Inferior parietal cortex (tissue), 1 donor: ENCODE data around the gene ZBTB49.
"Not testable (repeated sequence)": the region's sequence is repeated elsewhere in the genome, so short reads cannot be mapped to it uniquely, and the experiment has no call there.

Experiments
- DNase-seq: peaks from one replicate; pipeline ENCODE4 v3.0.0-alpha.2; 2016; ENCODE audit errors: extremely low spot score

Gene ZBTB49, protein sequence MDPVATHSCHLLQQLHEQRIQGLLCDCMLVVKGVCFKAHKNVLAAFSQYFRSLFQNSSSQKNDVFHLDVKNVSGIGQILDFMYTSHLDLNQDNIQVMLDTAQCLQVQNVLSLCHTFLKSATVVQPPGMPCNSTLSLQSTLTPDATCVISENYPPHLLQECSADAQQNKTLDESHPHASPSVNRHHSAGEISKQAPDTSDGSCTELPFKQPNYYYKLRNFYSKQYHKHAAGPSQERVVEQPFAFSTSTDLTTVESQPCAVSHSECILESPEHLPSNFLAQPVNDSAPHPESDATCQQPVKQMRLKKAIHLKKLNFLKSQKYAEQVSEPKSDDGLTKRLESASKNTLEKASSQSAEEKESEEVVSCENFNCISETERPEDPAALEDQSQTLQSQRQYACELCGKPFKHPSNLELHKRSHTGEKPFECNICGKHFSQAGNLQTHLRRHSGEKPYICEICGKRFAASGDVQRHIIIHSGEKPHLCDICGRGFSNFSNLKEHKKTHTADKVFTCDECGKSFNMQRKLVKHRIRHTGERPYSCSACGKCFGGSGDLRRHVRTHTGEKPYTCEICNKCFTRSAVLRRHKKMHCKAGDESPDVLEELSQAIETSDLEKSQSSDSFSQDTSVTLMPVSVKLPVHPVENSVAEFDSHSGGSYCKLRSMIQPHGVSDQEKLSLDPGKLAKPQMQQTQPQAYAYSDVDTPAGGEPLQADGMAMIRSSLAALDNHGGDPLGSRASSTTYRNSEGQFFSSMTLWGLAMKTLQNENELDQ

DNA sequence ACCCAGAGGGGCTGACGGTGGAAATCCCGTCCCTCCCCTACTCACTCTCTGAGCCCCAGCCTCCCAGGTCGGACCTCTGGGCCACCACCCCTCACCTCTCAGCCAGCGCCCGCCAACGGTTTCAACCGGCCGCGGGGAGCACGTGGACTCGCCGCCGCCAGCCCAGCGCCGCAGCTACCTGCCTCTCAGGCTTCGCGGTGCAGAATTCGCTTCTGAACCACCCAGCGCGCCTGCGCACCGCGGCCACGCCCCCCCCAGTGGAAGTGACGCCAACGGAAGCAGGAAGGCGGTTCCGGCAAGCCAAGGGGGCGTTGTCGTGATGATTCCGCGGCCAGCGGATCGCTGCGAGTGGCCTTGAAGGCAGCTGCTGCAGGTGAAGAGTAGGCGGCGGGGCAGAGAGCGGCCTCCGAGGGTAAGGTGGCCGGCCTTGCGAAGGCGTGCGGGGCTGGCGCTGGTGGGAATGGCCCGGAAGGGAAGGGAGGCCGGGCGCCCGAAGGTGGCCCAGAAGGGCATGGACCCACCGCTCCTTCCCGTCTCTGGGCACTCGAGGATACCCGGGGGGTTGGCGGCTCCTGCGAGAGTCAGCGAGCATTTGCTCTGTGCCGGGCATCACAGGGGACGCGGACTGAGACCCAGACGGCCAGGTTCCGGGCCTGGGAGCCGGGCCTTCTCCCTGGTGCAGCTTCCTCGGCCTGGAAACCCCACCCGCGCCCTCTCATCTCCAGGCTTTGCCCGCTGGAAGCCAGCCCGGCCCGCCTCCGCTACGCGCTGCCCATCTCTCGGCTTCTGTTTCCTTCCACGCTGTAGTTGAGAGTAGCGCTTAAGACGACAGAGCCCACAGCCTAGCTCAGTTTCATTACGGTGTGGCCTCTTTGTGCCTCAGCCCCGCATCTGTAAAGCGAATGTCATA lies at the start of gene ZBTB49, which contains the start of gene LYAR:
TSS of gene ZBTB49 (plus strand) at position 311 of the 910 bp plus-strand sequence. CDS start 9,695 bp downstream, outside the sequence.
TSS of gene LYAR (minus strand) at position 214 of the 910 bp plus-strand sequence. CDS start 6,412 bp downstream, outside the sequence.
- DNase-seq: peak; percentile 94

DNA sequence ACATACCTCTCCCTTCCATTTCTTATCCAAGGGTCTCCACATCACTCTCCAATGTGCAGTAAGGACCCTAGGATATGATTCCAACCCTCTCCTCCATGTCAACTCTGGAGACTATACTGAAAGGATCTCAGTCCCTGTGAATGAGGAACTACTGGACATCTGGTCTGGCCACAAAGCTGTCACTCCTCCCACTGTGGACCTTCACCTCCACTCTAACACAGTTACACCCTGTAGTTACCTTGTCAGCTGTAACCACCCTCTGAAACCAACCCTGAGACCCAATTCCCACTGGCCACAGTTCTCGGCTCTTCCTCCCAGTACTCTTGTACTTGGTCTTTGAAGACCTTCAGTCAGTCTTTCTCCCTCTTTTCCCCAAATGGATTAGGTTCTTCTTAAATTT lies 44.9 kb upstream of the ZBTB49 start:
- no peak for DNase-seq

DNA sequence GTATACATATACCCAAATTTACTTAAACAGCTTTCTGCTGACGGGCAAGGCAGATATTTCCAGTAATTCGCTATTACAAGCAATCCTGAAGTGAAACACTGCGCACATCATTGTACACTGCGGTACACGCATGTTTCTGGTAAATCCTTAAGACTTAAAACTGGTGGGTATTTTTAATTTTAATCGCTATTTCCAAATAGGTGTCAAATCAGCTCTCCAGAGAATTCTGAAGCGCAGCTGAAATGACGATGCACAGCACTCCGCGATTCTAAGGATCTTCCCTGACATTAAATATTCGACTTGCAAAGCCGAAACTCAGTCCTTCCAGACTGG lies 42.4 kb upstream of the ZBTB49 start:
- no peak for DNase-seq

DNA sequence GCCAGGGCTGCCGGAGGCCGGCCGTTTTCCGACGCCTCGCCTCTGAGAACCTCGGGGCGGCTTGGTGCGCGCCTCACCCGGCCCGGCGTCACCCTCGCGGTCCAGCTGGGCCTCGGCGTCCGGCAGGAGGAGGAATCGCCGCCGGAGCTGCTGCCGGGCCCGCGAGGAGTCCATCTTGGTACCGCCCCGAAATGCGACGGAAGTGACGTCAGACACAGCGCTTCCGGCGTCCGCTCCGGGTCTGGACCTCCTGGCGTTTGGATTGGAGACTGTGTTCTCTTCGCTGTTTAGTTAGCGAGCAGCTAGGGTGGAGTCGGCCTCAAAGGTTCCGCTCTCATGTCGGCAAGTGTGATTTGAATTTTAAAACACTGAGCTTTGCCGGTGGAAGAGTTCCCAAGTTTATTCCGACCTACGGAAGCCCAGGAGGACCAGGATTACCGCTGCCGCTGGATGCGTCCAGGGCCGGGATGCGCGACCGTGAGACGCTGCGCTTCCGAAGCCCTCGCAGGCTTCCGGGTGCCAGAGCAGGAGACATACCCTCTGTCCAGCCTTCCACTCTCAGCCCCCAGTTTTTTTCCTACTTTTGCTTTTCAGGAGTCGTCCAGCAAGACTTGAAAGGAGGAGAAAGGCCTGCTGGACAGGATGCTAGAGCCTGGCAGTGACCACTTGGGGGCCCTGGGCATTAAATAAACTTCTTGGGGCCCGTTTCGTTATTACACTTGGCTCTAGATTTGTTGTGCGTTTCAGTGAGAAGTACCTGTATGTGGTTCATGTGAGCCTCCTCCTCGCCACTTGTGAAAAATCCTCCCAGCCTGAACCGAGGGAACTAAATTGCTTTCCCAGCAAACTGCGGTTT lies 41.8 kb upstream of the ZBTB49 start, which contains the start of gene TMEM128:
TSS of gene TMEM128 (minus strand) at position 195 of the 856 bp plus-strand sequence. CDS start at position 174, 21 bp downstream.
- DNase-seq: peak; percentile 98

DNA sequence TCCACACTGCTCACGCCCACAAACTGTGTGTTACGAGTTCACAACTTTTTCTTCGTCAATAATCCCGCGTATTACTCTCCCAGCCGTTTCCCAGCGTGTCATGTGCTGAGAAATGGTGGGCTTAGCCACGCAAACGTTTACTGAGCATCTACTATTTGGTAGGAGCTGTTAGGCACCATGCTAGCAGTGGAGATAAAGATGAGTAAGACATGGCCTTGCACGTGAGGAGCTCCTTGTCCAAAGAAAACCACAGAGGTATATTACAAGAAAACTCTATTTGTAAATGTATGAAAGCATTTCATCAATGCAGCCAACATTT lies 41.2 kb upstream of the ZBTB49 start:
- DNase-seq: no peak

DNA sequence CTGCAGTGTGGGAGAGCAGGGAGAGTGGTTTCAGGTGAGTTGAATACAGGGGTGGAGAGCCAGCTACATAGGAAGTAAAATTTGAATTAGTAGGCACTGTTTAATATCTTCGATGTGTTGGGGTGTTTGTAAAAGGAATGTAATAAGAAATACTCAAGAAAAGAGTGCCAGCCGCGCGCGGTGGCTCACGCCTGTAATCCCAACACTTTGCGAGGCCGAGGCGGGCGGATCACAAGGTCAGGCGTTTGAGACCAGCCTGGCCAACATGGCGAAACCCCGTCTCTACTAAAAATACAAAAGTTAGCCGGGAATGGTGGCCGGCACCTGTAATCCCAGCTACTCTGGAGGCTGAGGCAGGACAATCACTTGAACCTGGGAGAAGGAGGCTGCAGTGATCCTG lies 40.7 kb upstream of the ZBTB49 start:
- DNase-seq: not testable (repeated sequence)

DNA sequence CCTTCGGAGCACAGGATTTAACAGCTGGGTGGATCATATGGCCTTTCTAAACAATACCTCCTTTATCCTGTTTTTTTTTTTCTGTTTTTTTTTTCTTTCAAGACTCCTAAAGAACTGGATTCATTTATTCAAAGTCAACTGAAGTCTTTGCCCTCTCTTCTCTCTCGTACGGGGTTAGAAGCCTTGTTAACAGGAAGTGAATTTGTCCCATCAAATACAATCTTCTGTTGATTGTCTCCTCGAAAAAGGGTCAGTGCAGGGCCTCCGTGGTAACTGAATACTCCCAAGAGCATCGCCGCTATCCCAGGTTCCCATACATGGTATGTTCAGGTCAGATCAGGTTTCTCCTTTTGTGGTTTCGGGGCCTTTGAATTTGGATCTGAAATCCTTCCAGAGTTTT lies 40.2 kb upstream of the ZBTB49 start:
- no peak for DNase-seq

DNA sequence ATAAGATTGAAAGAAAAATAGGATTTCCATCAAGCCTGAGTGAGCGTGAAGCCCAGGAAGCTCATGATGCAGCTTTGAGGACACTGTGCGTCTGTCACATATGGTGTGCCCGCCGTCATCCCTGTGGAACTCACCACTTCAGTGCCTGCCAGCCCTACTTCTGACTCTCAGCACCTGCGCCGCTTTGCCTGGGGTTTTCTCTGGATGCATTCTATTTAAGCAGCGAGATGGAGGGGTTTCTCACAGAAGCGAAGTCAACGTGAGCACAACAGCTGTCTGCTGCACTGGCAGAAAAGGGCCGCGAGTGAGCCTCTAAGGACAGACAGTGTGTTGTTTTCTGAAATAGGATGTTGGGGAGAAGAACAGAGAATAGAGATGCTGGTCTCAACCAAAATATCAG lies 35.9 kb upstream of the ZBTB49 start:
- no peak for DNase-seq

DNA sequence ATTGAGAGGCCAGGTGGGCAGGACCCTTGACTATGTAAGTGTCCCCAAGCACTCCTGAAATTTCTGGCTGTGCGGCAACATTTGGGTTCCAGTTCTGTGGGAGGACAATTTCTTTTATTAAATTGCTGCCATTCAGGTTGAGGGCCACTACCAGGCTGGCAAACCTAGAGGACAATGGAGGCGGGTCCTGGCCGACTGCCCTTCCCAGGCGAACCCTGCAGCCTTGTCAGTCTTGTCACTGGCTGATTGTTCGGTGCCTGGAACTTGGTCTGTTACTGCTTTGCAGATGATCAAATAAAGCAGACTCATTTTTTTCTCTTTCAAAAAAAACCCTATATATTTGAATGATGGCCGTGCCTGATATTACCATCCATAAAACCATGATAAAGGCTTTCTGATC lies 35.4 kb upstream of the ZBTB49 start:
- DNase-seq: peak; percentile 62

DNA sequence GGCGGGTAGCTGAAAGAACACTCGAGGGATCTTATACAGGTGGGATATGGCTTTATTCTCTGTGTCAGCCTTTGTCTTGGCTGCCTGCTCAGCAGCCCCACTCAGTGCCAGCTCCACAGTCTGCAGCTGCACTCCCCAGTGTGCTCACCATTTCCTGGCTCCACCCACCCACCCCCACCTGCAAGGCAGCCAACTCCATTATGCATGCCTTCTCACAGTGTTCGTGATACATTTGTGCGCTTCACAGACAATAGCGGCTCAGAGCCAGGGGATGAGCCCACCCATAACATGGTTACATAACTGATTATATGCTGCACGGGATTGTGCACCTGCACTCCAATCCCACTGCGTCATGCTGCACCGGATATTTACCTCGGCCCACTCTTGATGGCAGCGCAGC lies 33.3 kb upstream of the ZBTB49 start:
- no peak for DNase-seq

DNA sequence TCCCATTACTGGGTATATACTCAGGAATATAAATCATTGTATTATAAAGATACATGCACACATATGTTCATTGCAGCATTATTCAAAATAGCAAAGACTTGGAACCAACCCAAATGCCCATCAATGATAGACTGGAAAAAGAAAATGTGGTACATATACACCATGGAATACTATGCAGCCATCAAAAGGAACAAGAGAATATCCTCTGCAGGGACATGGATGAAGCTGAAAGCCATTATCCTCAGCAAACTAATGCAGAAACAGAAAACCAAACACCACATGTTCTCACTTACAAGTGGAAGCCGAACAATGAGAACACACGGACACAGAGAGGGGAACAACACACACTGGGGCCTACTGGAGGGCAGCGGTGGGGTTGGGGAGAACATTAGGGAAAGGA lies 32.3 kb upstream of the ZBTB49 start:
- not testable (repeated sequence) for DNase-seq

DNA sequence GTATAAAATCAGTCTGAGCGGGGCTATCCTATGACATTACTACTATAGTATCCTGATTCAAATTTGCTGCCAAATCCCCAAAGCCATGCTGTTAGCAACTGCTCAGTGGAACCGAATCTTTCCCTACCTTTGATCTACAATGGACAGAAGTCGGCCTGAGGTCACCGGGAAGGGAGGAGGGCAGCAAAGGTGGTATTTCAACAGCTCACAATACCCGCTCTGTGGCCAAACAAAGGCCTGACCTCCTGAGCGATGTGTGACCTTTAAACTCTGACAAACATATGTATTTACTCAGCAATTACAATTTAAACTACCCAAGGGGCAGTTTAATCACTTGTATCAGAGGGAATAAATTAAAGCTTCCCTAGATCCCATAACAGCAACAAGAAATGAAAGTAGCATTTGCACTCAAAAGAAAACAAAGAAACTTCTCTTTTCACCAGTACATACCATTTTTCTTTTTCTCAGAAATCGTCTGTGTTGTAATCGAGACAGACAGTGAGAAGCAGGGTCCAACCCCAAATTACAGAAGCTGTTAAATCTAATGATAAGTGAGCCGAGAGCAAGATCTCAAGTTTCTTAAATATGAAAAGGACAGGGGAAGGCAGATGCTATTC lies 30.5 kb upstream of the ZBTB49 start:
- no peak for DNase-seq

DNA sequence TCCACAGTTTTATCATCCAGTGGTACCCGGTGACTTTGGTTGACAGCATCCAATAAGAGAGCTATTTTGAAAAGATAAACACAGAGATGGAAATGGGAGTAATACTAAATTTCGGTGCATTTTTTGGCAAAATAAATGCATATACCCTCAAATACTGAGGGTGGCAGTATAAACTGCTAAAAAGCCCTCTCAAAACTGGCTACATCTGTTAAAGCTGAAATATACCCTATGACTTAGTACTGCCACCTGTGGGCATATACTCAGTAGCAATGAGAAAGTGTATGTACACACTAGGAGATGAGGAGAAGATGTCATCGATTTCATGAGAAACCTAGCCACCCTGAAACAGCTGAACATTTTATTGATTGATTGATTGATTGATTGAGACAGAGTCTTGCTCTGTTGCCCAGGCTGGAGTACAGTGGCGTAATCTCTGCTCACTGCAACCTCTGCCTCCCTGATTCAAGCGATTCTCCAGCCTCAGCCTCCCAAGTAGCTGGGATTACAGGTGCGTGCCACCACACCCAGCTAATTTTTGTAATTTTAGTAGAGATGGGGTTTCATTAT lies 29.8 kb upstream of the ZBTB49 start:
- no peak for DNase-seq

DNA sequence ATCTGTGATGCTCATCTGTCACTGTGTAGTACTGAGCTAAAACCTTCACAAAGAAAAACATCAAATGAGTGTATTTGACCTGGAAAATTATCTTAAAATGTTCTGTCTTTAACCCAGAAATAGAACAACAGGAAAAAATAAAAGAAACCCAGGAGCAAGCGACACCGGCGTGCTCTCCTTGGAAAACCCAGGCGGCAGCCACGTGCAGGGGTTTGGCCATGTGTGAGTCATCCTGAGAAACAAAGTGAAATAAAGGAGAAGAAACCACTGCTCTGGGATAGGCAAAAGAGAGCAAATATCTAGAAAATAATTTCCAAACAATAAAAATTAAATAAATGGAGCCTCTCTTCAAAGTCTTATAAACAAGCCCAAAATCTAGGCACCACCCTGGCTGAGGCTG lies 22.1 kb upstream of the ZBTB49 start:
- no peak for DNase-seq

DNA sequence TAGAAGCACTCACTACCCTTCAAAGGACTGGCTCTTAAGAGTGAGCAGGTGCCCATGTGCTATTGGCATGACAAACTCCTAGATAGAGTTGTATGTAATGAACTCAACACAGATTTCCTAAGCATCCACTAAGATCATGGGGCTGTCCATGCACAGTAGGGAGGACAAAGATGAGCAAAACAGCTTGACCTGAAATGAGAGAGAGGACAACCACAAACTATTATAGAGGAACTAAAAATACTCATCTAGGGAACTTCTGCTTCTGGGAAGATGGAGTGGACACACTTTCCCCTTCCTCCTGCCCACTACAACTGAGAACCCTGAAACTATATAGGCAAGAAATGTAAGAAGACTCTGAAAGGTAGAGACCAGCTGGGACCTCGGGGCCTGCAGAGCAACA lies 21.3 kb upstream of the ZBTB49 start:
- DNase-seq: no peak

DNA sequence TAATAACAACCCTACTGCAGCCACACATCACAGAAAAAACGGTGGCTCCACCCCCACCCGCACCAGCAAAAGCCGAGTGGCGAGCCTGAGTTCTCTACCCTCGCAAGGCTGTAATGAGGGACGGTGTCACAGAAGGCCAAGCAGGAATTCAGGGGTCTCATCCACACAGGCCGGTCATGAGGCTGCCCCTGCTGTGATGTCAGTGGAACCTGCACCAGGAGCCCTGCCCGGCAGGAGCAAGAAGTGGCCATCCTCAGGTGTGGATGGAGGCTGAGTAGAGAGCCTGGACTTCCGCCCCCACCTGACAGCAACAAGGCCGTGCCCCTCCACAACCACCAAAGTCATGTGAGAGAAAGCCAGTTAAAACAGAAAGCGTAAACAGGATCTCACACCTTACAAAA lies 20.7 kb upstream of the ZBTB49 start:
- no peak for DNase-seq

DNA sequence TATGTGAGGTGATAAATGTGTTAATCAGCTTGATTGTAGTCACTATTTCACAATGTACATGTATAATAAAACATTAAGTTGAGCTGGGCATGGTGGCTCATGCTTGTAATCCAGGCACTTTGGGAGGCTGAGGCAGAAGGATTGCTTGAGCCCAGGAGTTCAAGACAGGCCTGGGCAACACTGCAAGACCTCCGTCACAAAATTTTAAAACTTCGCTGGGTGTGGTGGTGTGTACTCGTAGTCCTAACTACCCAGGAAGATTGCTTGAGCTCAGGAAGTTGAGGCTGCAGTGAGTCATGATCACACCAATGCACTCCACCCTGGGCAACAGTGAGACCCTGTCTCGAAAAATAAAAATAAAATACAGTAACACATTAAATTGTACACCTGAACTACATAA lies 20.2 kb upstream of the ZBTB49 start:
- DNase-seq: no peak

DNA sequence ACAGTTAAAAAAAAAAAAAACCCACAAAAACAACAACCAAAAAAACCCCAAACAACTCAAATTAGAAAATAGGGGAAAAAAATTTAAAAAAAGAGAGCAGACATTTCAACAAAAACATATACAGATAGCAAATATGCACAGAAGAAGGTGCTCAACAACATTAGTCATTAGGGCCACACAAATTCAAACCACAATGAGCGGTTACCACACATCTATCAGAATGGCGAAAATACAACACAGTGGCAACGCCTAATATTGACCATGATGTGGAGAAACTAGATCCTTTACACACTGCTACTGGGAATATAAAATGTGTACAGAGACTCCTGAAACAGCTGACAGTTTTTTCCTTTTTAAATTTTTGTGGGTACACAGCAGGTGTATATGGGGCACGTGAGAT lies 19.5 kb upstream of the ZBTB49 start:
- no peak for DNase-seq

DNA sequence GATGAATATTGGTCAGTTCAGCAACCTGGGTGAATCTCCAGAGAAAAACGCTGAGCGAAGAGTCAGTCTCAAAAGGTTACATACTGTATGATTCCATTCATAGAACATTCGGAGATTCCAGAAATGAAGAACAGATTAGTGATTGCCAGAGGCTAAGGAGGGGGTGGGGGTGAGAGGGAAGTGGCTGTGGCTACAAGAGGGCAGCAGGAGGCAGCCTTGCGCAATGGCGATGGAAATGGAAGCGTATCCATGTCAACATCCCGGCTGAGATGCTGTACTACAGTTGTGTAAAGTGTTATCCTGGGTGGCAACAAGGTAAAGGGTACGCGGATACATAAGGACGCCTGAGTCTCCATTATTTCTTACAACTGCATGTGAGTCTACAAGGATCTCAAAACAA lies 18.1 kb upstream of the ZBTB49 start:
- DNase-seq: no peak

DNA sequence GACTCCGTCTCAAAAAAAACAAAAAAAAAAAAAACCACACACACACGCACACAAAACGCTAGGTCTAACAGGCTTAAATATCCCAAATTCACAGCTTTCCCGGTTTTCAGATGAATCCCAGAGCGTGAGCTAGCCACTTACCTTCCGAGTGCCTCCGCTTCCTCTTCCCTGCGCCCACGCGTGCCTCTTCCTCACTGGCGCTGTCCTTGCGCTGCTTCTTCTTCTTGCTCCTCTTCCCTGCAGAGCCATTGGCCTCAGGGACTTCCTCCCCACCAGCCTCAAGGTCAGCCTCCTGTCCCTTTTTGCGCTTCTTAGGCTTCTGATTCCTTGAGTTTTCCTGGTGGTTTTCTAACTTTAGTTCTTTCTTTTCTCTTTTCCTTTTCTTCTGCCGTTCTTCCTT lies 15.8 kb upstream of the ZBTB49 start:
- no peak for DNase-seq
